Aorta (tissue), 5 donors: Measurements from ENCODE around the gene UEVLD. TPM values are rescaled to one million over a fixed set of nuclear protein-coding genes. Genes with fewer than 3 reads are reported as not detected.

ENCODE experiments used
- ATAC-seq: fragments of 200-7000 bp; cut with Tn5 transposase; one replicate; pipeline ENCODE4 v1.9.1; 2022; ENCODE audit warnings: moderate library complexity; ENCODE audit not compliant: low FRiP score
- DNase-seq, 2 donors: peaks; one replicate each; pipeline ENCODE4 v3.0.0-alpha.2; 2020
- H3K27ac ChIP-seq, 2 donors: one replicate each; pipeline ENCODE4 v1.5.1; 2013; ENCODE audit warnings: low read length in 2 of 2, mild to moderate bottlenecking in 2 of 2, moderate library complexity in 2 of 2, control low read depth in 1 of 2, inconsistent platforms in 1 of 2, low read depth in 1 of 2
- H3K27me3 ChIP-seq, 2 donors: one replicate each; pipeline ENCODE4 v1.6.1; 2013; ENCODE audit warnings: control low read depth in 1 of 2, low read length in 1 of 2, mild to moderate bottlenecking in 1 of 2, moderate library complexity in 1 of 2; ENCODE audit not compliant: insufficient read depth in 2 of 2, control insufficient read depth in 1 of 2
- H3K36me3 ChIP-seq, 2 donors: one replicate each; pipeline ENCODE4 v1.6.1; 2013; ENCODE audit warnings: control low read depth in 1 of 2, low read length in 1 of 2, mild to moderate bottlenecking in 1 of 2; ENCODE audit not compliant: insufficient read depth in 2 of 2, control insufficient read depth in 1 of 2
- H3K4me1 ChIP-seq, 2 donors: one replicate each; pipeline ENCODE4 v1.6.1; 2013; ENCODE audit warnings: low read length in 2 of 2, control low read depth in 1 of 2, mild to moderate bottlenecking in 1 of 2, moderate library complexity in 1 of 2; ENCODE audit not compliant: insufficient read depth in 2 of 2, control insufficient read depth in 1 of 2
- H3K4me3 ChIP-seq, 2 donors: one replicate each; pipeline ENCODE4 v1.5.1; 2013; ENCODE audit warnings: low read length in 2 of 2, control low read depth in 1 of 2, mild to moderate bottlenecking in 1 of 2
- H3K9me3 ChIP-seq: one replicate; pipeline ENCODE4 v1.6.1; 2013; ENCODE audit warnings: mild to moderate bottlenecking, low read length; ENCODE audit not compliant: control insufficient read depth
- whole genome bisulfite sequencing, 2 donors: extraction: QIAGEN DNeasy Blood & Tissue Kit; methylation state at CpG; one replicate each; pipeline ENCODE4 v1.1.7; 2013; 5-methylcytosine and 5-hydroxymethylcytosine counted together
- intact Hi-C, 2 donors: fragments of 100-400 bp; cut with DNase I; formaldehyde crosslinking; loops; one replicate each; pipeline versions ENCODE4 v1.14.2 to v1.15.0; 2022
- polyA plus RNA-seq, 2 donors: library from polyadenylated mRNA; stranded (reverse); fragments of 200-250 nt; gene quantifications; one replicate each; pipeline ENCODE4 v1.2.3, GENCODE V29; 2013
- total RNA-seq, 2 donors: library from RNA; stranded (reverse); fragmentation: NEBNext Ultra II Directional; extraction: Animal tissue kit (Norgen Biotek cat#: 25700); gene quantifications; one replicate each; pipeline ENCODE4 v1.2.1, GENCODE V29; 2021
- donor health status: healthy with polysubstance abuse.
- donor health status: Bipolar disorder and iron deficiency.
- donor health status: DM: no; HTN: no; CAD: no.
- donor health status: DM: no; HTN: no; CAD: no.
- donor health status: DM: yes; HTN: yes; CAD: no.

Gene UEVLD
- total and polyA plus RNA-seq, 4 donors: 11.4 to 25.2 (median 20.5) TPM

DNA sequence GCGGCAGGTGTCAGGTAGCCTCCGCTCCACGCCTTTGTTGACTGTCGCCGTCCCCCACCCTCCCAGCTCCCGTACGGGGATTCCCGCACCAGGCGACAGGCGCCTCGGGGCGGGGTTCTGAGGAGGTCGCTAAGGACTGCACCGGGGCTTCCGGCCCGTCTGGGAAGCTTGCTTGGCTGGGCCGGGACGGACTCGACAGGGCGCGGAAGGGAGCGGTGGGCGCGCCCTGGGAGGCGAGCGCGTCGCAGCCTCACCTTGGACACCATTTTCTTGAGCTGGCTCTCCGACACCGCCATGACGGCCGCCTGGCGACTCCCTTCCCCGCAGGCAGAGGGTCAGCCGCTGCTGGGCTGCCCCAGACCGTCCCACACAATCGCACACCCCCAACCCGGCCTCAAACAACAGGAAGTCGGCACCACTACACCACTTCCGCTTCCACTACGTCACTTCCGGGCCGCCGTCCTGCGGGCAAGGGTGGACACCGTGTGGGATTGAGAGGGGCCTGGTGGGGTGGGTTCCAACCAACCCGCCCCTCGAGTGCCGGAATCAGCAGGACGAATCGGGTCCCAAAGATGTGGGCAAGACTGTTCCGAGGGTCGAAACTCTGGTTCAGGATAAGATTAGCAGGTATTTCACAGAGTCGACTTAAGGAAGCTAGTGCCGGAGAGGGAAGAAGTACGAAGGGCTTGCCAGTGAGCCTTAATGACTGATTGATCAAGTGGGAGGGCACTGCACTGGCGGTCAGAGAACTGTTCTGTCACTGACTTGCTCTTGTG, 61.8 kb downstream of the UEVLD start, which contains the start of gene TSG101:
Gene TSG101 (minus strand): TSS at position 422 of the 776 bp plus-strand sequence. CDS start 126 bp downstream, at position 296.
- ATAC-seq (peak; percentile 99), DNase-seq (peak; percentile 97 to 99)
- no peaks in the 10 kb centered on the region for H3K4me1 ChIP-seq
- intact Hi-C loops: loop anchor here in 1 of 2 donors (5.0 kb wide), 1 partner anchor 129 kb away; no protein-coding TSS in a partner anchor
- H3K9me3 ChIP-seq: no peaks in the 10 kb centered on the region
- H3K27me3 ChIP-seq: no peaks in the 10 kb centered on the region
- 0% methylated on average over 54 to 57 of the region's 57 CpGs for WGBS, 2 donors
- peak within 1 kb of the TSS; percentile 45 to 87 for H3K27ac ChIP-seq
- no peaks in the 10 kb centered on the region for H3K36me3 ChIP-seq
- peak within 1 kb of the TSS; percentile 88 to 94 for H3K4me3 ChIP-seq

DNA sequence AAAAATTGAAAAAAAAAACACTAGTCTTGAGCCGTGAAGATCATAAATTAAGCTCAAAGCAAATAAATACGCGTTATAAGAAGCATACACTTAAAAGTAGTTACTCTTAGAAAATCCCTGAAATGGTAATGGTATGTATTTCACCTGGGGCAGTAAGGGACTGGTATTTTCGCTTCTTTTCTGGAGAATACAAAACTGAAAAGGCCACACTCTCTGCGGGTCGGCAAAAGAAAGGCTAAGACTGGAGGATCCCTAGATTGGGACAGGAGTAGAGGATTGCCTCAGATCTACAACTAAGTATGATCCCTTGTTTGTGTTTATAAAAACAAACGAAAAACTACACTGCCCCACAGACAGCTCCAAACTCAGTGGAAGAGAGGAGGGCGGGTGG, 62.4 kb downstream of the UEVLD start:
- no peaks in the 10 kb centered on the region for H3K36me3 ChIP-seq
- WGBS, 2 donors: 1% methylated on average over 8 of the region's 8 CpGs
- intact Hi-C loops: loop anchor here in 1 of 2 donors (5.0 kb wide), 1 partner anchor 129 kb away; no protein-coding TSS in a partner anchor
- no peak for DNase-seq
- peak overlapping the region; percentile 88 to 94 for H3K4me3 ChIP-seq
- H3K27ac ChIP-seq: peak overlapping the region; percentile 45 to 87
- H3K9me3 ChIP-seq: no peaks in the 10 kb centered on the region
- no peaks in the 10 kb centered on the region for H3K27me3 ChIP-seq
- no peak for ATAC-seq
- no peaks in the 10 kb centered on the region for H3K4me1 ChIP-seq

DNA sequence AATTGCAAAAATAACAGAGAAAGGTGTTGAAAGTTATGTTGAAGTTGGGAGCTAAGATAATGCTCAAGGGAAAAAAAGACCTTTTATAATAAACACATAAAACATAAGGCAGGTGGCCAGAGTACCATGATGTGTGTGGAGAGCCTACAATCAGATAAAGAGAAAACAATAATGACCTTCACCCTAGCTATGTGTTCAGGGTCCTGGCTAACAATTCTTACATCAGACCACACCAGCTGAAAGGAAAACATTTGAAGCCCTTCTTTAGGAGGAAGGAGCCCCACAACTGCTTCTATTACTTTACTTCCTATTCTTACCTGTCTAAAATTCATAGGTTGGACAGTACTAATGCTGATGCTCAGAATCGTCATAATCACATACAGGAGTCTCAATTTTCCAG, 64.3 kb downstream of the UEVLD start:
- no peak for DNase-seq
- intact Hi-C loops: no loop called here
- Histone ChIP-seq H3K4me3 (no peak overlapping the region), H3K36me3 (no peaks in the 10 kb centered on the region), H3K4me1 (no peaks in the 10 kb centered on the region), H3K27ac (no peak overlapping the region), H3K9me3 (no peaks in the 10 kb centered on the region), H3K27me3 (no peaks in the 10 kb centered on the region)
- WGBS, 2 donors: 90 to 100% methylated on average over 1 of the region's 1 CpG
- no peak for ATAC-seq

DNA sequence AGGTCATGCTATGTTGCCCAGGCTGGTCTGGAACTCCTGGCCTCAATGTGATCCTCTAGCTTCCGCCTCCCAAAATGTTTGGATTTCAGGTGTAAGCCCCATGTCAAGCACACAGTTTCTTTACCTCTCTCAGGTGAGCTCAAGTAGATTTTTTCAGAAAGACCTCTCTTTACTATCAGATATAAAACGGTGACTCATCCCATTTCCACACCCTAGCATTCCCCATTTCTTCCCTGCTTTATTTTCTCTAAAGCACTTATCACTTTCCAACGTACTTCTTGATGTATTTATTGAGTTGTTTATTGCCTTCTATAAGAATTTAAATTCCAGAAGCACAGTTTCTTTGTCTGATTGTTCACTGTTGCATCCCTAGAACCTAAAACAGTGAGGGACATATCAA, 65.5 kb downstream of the UEVLD start:
- no peak for DNase-seq
- Histone ChIP-seq H3K27me3 (no peaks in the 10 kb centered on the region), H3K4me3 (no peak overlapping the region), H3K9me3 (no peaks in the 10 kb centered on the region), H3K27ac (no peak overlapping the region), H3K4me1 (no peaks in the 10 kb centered on the region), H3K36me3 (no peaks in the 10 kb centered on the region)
- intact Hi-C loops: no loop called here
- ATAC-seq: no peak
- WGBS, 2 donors: 91 to 92% methylated on average over 3 of the region's 3 CpGs

DNA sequence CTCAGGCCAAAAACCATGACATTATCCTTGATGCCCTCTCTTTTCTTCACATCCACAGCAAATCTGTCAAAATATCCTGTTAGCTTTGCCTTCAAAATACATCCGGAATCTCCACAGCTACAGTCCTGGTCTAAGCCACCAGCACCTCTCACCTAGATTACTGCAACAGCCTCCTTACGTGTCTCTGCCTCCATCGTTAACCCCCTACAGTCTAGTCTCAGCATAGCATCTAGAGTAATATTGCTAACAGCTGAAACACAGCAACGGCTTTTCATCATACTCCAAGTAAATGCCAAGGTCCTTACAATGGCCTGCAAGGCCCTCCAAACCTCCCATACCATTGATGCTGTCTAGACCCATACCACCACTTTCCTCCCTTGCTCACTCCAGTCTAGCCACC, 66.1 kb downstream of the UEVLD start:
- Histone ChIP-seq H3K4me3 (no peak overlapping the region), H3K4me1 (no peaks in the 10 kb centered on the region), H3K36me3 (no peaks in the 10 kb centered on the region), H3K9me3 (no peaks in the 10 kb centered on the region), H3K27ac (no peak overlapping the region), H3K27me3 (no peaks in the 10 kb centered on the region)
- ATAC-seq: no peak
- intact Hi-C loops: no loop called here
- no peak for DNase-seq
- WGBS, 2 donors: 62 to 72% methylated on average over 4 of the region's 4 CpGs

DNA sequence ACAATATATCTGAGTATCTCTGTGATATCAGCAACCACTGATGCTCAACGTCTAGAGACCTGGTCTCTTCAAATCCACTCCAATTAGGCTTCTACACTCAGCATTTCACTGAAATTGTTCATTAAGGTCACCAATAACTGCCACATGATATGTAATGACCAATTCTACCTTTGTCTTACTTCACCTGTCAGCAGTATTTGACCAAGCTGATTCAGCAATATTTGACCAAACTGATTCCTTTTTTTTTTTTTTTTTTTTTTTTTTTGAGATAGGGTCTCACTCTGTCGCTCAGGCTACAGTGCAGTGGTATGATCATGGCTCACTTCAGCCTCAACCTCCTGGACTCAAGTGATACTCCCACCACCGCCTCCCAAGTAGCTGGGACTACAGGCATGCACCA, 67.4 kb downstream of the UEVLD start:
- H3K4me1 ChIP-seq: no peaks in the 10 kb centered on the region
- intact Hi-C loops: no loop called here
- no peaks in the 10 kb centered on the region for H3K9me3 ChIP-seq
- 66 to 80% methylated on average over 3 of the region's 3 CpGs for WGBS, 2 donors
- ATAC-seq (no peak), DNase-seq (no peak)
- H3K36me3 ChIP-seq: no peaks in the 10 kb centered on the region
- H3K27me3 ChIP-seq: no peaks in the 10 kb centered on the region
- no peak overlapping the region for H3K27ac ChIP-seq
- no peak overlapping the region for H3K4me3 ChIP-seq

DNA sequence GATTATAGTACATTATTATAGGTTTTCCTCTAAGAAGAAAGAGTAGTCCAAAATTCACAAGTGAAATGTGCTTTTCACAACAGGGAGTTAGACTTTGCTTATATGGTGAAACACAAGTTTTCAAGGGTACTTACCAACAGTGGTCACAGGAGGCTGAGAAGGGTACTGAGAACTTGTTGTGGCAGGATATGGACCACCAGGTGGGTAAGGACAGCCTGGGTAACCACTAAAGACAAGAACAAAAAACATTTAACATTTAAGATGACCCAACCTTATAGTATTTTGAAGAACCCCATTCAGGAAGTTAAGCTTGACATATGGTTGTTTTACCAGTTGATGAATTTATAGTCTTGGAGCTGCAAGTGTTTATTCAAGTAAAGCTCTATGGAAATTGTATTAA, 86.2 kb downstream of the UEVLD start:
- ATAC-seq: no peak
- peaks cover 3 to 4% of the 10 kb centered on the region in 2 donors for H3K36me3 ChIP-seq

DNA sequence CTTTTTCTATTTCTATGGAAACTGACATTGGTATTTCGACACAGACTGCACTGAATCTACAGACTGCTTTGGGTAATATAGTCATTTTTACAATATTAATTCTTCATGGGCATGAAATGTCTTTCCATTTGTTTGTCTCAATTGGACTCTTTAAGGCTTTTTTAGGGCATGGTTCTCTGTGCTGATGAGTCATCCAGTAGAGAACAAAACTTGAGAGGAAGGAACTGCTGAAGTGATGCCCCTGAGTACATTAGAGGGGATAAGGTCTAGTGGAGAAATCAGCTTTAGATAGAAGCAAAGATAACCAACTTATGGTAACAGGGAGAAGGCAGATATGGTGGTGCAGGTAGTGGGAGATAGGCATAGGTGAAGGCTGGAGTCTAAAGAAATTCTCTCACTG, 86.9 kb downstream of the UEVLD start:
- intact Hi-C loops: no loop called here
- H3K9me3 ChIP-seq: no peaks in the 10 kb centered on the region

More for the DNA sequence above, 86.2 kb downstream of the UEVLD start:
- H3K27me3 ChIP-seq: no peaks in the 10 kb centered on the region
- no peaks in the 10 kb centered on the region for H3K9me3 ChIP-seq
- DNase-seq: no peak
- intact Hi-C loops: no loop called here
- H3K27ac ChIP-seq: no peak overlapping the region
- H3K4me1 ChIP-seq: no peaks in the 10 kb centered on the region
- H3K4me3 ChIP-seq: no peak overlapping the region

DNA sequence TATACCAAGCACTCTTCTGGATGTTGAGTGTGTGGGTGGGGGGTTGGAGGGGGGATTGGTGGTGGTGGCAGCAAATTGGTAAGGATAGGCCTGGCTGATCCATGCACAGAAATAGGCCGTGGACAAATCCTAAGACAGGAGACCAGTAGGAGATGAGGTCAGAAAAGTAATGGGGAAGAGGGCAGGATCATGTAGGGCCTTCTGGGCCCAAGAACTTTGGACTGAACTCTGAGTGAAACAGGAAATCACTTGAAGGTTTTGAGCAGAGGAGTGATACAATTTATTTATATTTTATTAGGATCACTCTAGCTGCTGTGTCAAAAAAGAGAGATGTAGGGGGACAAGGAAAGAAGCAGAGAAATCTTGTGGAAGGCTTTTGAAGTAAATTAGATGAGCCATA, 90.5 kb downstream of the UEVLD start:
- Histone ChIP-seq H3K9me3 (no peaks in the 10 kb centered on the region), H3K27ac (no peak overlapping the region), H3K4me1 (no peaks in the 10 kb centered on the region), H3K4me3 (no peak overlapping the region), H3K36me3 (peaks cover 5 to 10% of the 10 kb centered on the region in 2 donors), H3K27me3 (no peaks in the 10 kb centered on the region)
- intact Hi-C loops: no loop called here
- WGBS, 2 donors: 86 to 92% methylated on average over 1 of the region's 1 CpG
- no peak for DNase-seq
- ATAC-seq: no peak

More for the DNA sequence above, 86.9 kb downstream of the UEVLD start:
- ATAC-seq (no peak), DNase-seq (no peak)
- Histone ChIP-seq H3K36me3 (peaks cover 3 to 4% of the 10 kb centered on the region in 2 donors), H3K27ac (no peak overlapping the region), H3K4me1 (no peaks in the 10 kb centered on the region), H3K4me3 (no peak overlapping the region), H3K27me3 (no peaks in the 10 kb centered on the region)
- 97 to 100% methylated on average over 1 of the region's 1 CpG for WGBS, 2 donors
